GM18517 (cell line): ENCODE data around the gene FAM174B.

ENCODE experiments used
- ATAC-seq: cut with Tn5 transposase; IDR thresholded peaks from one replicate; pipeline ENCODE4 v1.9.1; 2021; ENCODE audit warnings: mild to moderate bottlenecking, moderate library complexity; ENCODE audit not compliant: unreplicated experiment

FAM174B gene

DNA sequence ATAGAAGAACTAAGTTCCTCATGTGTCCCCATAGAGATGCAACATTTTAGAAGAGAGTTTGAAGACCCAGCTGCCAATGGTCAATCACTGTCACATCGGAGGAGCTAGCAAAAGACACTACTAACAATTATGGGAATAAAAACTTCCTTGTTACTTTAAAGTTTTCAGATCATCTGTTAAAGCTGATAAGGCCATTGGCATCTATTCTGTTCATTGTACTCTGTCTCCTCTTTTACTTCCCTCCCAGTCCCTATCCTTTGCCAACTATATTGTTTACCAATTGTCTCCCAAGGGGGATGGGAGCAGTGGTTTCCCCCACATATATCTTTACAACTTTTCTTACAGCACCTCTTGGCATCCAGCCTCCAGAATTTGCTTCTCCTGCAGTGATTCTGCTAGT, 81.0 kb downstream of the FAM174B start:
- ATAC-seq: no peak

DNA sequence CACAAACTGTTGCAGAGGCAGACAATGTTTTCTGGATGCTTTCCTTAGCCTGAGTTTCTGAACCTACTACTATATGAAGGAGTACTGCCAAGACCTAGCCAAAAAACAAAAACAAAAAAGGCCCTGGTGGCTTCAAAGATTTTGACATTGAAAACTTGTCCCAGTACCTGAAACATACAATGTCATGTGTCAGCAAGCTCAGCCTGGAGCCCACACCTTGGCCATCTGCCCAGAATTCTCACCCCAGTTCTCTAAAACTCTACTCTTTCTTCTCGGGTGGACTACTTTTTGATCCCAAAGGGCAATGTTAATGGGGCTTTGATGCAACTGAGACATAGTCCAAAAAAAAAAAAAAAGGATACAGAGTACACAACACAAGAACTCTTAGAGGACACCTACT, 81.4 kb downstream of the FAM174B start:
- no peak for ATAC-seq

DNA sequence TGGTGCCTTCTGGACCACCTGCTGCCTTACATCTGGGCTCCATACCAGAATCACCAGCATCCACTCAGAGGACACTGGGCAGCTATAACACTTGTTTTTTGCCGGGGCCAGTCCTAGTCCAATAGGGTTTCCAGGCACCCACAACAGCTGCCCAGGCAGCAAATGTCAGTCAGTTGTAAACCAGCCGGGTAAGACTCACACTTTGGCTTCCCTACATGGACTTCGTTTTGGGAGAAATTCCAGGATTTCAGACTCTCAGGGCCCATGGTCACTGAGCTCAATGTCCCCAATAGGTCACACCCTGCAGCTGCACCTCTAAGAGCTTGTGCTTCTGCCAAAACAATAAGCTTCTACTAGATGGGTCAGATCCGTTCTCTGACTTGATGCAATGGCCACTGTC, 83.8 kb downstream of the FAM174B start:
- ATAC-seq: no peak

DNA sequence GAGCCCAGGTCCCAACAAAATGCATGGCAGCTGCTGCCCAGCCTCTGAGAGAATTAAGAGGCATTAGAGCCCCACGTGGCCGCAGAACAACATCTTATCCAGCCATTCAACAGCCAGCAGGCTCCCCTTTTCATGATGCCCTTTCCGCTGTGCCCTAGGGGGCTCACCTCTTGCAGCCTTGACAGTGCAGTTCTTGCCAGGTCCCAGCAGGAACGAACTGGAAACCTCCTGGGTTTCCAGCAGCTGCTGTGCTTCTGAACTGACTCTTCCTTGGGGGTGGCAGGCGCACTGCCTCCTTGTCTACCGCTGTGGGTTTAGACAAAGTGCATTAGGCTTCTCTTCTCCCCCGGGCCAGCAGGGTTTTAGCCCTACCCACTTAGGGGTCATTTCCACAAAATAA, 85.2 kb downstream of the FAM174B start:
- no peak for ATAC-seq

DNA sequence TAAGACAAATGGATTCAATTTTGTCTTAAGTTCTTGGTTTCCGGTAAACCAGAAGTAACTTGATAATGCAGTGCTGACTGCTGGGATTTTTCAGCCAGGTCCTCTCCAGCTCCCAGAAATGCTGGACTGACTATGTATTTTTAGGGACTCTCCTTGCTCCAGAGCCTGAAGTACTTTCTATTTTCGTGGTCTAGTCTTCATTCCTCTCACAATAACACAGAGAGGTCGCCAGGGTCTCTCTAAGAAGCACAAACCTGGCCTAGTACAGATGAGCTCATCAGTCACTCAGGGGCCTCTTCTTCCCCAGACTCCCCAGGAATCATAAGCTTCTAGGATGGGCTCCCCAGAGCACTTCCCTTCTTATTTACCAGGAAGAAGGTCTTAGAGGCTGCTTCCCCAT, 85.8 kb downstream of the FAM174B start:
- no peak for ATAC-seq
